Gastrocnemius medialis (tissue), 4 donors: ENCODE data around the gene CLDN34.

ENCODE experiments used
- CTCF ChIP-seq, 5 experiments: fragments of 450-650 bp in 3 of 5; fragments of 200-600 bp in 2 of 5; sonication (generic) in 2 of 5; IDR thresholded peaks in 4 of 5; conservative IDR thresholded peaks in 1 of 5; 1 replicate in 4 of 5; 2 replicates in 1 of 5; pipeline ENCODE4 v1.5.1; 2016 to 2019; ENCODE audit warnings: antibody characterized with exemption in 5 of 5, mild to moderate bottlenecking in 3 of 5, moderate library complexity in 3 of 5
- POLR2A ChIP-seq, 2 donors: fragments of 450-650 bp; IDR thresholded peaks; one replicate each; pipeline ENCODE4 v1.6.1; 2017; ENCODE audit warnings: antibody characterized with exemption in 2 of 2, mild to moderate bottlenecking in 2 of 2, moderate library complexity in 2 of 2

DNA sequence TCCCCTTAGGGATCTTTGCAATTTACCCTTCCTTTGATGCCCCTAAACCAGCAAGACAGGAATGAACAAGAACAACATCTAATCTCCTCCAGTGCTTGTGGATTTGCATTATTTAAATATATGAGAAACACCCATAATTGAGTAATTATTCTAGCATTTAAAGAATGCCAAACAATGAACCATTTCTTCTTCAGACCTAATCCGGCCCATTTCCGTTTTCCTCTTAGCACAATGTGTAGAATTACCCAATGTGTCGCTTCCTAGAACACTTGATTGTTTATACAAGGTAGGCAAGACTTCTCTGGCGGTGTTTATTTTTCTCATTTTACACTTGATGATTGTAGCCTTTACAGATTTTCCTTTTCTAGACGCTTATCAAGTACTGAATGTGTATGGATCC, 43.5 kb downstream of the CLDN34 start:
- no peak for TF ChIP-seq CTCF (IDR thresholded peaks at IDR 0.05 in 4 of 5, conservative IDR thresholded peaks at IDR 0.05 in 1 of 5)
- no peak for TF ChIP-seq POLR2A (IDR thresholded peaks at IDR 0.05)
